COLO668 (cell line): ENCODE results near the gene PSMB5.

ENCODE experiments used
- DNase-seq: peaks from one replicate; lab custom pipeline; 2025; ENCODE audit not compliant: unreplicated experiment; lab: John Stamatoyannopoulos, UW

PSMB5 gene

DNA sequence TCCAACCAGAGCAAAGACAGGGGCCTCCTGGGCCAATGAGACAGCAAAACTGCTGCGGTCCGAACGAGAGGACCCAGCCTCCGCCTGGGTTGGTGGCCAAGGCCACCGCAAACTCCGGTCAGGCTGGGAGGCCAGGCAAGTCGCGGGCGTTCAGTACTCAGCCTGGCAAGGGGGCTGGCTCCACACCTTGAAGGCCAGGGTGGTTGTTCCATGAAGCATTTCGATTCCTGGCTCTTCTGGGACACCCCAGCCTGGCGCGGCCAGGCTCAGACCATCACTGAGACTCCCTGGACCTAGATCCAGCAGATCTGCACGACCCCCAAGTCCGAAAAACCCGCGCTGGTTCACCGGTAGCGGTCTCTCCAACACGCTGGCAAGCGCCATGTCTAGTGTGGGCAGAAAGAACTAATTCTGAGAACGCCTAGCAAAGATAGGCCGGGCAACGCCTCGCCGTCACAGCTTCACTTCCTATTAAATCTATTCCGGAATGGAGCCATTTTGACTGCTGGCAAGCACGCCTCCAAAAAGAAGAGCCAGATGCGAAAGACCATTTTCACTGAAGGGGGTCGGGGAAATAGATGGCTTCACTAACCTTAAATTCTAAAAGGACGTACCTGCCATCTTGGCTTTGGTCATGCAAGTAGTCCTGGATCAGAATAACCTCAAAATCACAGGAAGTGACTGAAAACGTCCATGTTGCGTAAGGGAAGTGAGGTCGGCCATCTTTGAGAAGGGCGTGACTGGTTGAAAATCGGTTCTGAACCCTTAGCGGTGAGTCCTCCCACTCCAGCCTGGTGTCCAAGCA is at the start of gene PSMB5:
Gene PSMB5, minus strand, starts transcription at position 403 of the 805 bp plus-strand sequence. Its CDS starts 19 bp downstream, at position 384.
- no peak for DNase-seq

DNA sequence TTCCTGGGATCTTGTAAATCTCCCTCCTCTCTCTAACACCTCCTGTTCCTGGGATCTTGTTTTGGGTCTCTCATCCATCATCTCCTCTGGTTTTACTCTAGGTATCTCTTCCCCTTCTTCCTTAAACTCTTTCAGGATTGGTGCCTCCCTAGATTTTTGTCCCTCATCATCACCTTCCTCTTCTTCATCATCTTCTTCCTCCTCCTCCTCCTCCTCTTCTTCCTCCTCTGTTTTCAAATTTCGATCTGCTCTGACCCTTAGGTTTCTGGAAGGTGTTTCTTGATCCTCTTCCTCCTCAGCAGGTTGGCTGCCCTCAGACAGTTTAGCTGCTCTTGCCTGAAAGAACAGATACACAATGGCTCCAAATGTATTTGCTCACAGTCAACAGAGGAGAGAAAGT is 45.8 kb upstream of the PSMB5 start:
- DNase-seq, result no peak

DNA sequence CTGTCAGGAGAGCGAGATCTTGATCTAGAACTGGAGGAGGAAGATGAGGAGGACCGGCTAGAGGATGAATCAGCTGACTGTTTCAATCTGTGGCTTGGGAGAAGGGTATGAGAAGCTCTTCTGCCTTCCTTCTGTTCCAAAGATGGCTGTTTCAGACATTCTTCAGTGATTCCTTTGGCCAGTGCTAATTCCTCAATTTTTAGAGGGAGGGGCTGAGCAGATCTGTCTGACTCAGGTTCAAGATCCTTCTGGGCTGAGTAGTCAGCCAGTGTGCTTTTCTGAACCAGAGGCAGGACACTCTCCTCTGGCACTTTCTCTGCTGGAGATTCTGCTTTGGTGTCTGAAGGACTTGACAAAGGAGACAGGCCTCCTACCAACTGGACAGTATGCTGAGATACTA is 45.0 kb upstream of the PSMB5 start:
- DNase-seq, result no peak

DNA sequence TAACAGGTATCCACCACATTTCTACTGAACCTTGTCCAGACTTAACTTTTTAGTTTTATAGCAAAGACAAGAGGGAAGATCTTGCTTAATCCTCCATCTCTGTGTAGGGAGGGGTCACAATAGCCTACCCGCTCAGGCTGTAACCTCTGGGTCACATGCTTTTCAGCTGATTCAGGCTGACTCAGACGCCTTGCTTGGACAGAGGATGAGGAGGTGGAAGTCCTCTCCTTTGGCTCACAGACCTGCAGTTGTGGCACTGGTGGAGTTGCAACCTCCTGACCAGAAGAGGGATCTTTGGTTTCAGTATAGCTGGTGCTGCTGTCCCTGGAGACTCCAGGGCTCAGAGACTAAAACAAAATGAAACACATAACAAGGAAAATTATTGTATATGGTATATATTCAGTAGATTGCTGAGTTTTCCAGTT is 44.0 kb upstream of the PSMB5 start:
- no peak for DNase-seq

DNA sequence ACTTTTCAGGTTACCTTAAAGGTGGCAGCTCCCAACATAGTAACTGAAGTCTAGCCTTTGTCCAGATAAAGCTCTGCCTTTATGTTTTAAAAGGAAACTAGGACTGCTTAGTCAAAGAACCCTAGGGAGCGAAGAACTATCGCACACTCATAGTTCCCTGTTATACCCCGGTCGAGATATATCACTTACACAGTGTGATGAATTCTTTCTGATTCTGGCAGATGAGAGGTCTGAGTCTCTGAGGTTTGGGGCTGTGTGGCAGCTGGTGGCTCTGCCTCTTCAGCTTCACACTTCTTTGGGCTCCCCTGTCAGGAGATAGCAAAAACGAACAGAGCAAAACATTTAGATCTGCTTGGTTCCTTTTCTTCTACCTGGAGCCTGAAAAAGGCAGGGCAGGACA is 43.3 kb upstream of the PSMB5 start:
- DNase-seq, result no peak

DNA sequence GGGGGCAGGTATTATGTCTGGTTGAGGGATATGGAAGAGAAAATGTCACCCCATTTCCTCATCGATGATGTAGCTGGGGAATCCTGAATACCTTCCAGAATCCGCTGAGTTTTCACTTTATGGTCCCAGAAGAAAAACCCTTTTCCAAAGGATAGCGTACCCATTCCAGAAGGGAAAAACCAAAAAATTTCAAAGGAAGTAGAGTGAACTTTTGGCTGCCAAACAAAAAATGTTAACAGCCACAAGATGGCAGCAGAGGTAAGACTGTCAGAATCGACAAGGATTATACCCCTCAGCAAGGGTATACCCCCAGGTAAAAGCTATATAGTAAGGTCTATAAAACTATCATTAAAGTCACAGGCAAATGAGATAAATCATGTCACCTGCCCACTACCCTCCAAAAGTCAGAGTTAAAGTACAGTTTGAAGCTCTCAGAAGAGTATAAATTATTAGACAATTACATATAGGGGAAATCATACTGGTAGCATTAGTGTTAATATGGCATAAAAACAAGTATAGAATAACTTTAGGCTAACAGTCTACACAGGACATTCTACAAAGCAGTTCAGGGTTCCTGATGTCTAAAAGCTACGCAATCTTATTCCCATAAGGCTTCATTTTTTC is 42.2 kb upstream of the PSMB5 start:
- no peak for DNase-seq

DNA sequence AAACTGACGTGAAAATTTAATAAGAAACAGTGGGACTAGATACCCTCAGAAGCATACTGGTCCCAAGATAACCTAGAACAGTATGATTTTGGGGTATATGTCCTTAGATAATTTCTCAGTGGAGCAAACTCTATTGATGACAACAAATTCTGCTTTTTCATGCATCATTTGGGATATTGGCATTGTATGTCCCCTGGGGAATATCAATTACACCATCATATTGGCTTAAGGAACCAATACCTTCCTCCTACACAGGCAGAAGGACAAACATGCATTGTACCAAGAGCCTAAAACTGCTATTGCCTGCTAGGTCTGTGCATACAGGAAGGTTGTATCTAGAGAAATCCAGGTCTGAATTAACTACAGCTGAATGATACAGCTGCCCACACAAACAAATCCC is 40.2 kb upstream of the PSMB5 start:
- no peak for DNase-seq

DNA sequence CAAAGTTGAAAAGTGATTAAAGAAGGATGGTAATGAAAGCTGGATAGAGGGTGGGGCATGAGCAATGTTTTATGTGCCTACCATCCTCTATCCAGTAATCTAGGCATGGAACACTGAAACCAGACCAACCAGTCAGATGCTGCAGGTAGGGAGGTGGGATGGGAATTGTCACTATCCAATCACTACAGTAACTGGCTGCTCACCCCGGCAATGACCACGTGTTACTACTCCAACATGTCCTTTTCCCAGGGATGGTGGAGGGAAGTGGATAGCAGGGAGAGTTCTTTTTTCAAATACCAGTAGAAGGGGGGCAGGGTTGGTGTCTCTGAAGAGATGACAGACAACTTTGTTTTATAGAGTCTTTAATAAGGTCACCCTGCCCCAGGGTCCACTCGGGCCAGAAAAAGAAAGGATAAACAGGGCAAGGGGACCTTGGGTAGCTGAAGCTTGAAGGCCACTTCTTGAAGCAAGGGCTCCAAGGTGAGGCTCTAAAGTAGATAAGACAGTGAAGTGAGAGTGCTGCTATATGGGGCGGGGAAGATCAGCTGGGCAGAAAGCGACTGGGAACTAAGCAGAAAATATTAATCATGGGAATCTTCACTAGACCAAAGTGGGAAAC is 37.3 kb upstream of the PSMB5 start:
- DNase-seq, result no peak

DNA sequence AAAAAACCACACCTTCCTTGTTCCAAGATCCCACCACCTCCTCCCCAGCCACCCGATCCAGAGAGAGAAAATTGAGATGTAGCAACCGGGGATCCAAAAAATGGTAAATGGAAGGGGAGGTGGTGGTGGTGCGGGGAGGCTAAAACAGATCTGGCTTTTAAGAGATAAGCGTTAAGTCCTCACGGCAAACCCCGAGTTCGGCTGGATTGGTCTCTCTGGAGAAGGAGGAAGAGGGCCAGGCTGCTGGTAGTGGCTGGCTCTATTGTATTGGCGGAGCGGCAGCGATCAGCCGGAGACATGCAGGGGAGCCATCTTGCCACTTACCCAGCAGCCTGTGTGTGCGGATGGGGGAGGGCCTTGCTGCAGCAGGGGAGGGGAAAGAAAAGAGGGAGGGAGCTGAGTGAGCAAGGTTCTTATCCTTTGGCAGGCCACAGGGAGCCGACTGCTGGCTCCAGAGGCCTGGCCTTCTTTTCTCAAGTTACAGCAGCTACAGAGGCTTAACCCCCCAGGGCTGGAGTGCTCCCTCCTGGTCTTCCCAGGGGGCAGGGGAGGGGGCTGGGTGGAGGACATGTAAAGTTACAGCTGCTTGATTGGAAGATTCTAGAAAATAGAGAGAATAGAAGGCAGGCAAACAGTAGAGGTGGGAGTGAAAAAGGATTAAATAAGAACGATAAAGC is 36.7 kb upstream of the PSMB5 start:
- DNase-seq, result no peak

DNA sequence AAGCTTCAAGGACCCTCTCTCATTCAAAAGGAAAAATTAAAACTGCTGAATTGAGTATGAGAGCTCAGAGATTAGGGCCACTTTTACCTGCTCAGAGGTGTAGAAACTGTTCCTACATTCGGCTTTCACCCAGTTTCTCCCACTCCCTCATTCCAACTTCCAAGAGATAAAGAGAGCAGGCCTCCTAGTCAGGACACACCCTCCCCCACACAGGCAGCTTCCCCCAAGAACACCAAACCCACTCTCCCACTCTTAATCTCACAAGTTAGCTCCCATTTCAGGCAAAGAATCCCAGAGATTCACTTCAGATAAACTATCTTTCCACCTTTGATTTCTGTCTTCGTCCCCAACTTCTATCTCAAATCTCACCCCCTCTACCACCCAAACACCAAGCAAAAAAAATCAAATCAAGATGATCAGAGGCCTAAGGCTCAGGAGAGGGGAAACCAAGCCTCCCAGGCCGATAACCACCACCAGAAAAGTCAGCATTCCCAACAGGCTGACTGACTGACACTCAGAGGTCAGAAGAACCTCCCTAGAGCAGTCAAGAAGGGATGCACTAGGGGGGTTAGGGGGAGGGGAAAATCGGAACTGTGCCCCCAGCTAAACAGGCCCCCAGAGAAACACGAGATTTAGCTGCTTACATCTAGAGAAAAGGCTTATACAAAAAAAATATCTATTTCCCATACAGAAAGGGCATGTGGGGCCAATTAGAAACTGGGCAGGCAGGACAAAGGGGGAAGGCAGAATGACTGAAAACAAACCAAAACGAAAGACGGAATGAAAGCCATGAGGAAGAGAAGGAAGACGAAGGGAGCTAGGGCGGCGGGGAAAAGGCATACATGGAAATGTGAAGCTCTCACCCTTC is 35.8 kb upstream of the PSMB5 start:
- no peak for DNase-seq

DNA sequence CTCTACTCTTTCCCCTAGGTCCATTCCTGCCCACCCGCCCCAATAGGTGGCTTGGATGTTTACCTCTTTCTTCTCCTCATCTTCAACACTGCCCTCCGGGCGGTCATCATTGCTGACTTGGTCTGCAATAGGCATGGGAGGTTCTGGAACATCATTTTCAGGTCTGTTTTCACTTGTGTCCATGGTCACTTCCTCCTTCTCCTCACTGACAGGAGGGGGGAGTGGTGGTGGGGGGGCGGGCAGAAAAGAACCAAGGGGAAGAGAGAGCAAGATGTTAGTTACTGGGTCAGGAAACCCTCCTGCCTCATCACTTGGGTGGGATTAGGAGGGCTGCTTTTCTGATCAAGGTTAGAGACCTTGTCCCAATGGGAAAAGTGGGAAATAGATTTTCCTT is 34.7 kb upstream of the PSMB5 start:
- DNase-seq, result no peak

DNA sequence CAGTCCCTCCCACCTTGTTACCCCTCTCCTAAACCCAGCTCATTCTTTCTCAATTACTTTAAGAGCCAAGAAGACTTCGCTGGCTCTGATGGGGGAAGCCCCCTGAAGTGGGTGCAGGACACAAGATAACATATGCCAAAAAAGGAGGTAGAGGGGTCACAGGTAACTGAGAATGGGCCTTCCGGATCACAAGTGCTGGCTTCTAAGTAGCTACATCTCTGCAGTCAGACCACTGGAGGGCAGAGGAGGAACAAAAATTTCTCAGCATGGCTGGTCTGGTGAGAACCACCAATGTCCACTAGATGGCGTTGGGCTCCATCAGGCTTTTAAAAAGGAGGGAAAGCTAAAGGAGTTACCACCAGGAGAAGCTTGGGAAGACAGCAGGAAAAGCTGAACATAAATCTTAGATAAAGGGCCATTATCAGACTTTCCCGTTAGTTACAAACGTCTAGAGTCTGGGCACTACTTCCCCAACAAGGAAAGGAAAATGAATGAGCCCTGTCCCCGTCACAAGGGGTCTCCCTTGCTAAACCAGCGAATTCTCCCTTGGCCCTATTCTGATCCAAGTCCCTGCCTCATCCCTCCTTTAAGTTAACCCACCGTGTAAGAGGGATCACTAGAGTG is 34.2 kb upstream of the PSMB5 start:
- DNase-seq, result no peak

DNA sequence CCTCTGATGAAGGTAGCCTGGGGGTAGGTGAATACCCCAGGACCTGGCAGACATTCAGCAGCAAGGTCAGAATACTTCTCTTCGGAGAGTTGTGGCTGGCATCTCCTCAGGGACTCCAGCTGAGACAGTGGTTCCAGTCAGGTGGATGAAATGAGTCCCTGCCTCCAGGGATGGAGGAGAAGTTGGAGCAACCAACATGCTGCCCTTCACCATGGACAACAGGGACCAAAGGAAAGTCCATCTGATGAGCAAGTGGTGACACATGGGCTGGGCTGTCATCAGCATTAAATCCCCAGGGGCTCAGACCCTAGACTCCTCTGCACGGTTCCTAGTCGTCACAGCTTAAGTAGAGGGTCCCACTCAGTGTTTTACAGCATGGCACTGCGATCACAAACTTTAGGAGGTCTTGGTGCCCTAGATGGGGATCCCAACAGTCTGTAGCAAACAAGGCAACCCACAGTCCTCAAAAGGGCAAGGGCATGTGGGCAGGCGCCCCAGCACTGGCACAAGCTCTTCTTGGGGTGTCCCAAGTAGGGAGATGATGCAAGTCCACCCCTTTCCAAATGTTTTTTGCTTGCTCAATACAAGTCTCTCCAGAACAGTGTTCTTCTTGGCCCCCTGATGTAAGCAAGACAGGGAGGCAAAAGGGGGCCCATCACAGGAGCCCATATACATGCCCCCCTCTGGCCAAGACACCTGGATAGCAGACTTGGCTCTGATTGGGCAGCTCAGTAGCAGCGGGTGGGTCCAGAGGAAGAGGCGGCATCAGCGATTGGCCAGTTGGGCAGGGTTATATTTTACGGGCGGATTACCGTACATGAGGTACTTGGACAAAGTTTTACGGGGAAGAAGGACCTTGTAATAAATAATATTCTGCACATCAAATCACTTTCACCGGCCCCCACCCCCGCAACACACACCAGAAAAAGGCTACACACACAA is 33.4 kb upstream of the PSMB5 start:
- DNase-seq, result no peak

DNA sequence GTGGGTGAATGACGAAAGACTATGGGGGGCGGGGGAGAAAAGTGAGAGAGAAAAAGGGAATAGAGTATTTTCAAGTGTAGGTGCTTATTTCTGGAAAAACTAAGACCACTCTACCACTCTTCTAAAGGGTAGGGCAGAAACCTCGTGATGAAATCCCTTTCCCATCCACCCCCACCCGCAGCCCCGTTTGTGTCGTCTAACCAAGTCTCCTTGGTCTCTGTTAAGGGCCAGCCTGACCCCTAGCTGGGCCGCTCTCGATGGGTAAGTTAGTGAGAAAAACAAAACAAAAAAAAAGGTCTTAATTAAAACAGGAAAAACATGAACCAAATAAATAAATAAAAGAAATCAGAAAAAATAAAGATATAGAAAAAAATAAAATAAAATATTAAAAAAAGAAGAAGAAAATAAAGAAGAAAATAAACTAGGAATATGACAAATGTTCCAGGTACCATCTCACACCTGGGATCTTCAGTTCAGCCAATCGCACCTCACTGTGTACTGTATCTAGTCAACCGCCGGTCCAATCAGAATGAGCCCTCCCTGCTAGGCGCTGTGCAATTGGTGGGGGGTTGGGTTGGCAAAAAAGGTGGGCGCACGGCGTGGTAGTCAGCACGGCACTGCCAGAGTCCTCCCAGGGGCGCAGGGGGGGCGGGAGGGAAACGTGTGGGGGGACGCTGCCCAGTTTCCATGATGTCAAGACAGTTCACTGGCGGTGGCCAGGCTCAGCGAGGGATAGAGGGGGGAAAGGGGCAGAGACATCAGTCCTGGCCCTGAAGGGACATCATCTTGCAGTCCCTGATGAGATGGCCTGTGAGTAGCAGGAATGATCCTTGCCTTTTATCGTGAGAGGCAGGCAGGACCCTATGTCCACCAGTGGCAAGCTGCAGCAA is 32.4 kb upstream of the PSMB5 start:
- DNase-seq, result no peak

DNA sequence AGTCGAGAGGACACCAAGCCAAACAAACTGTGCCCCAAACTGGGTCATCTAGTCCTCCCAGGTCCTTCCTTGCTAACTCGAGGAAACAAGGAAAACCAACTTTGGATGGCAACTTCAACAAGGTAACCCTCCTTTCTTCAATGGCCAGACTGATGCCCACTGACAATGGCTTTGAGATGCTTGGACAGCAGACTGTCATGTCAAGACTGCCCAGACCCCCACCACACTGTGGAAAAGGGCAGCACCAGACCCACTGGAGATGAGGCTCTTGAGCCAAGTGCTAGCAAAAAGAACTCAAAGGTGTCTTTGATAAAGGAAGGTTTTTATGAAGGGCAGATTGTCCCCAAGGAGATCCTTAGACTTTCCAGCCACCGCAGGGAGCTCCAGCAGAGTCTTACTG is 31.7 kb upstream of the PSMB5 start:
- DNase-seq, result no peak

DNA sequence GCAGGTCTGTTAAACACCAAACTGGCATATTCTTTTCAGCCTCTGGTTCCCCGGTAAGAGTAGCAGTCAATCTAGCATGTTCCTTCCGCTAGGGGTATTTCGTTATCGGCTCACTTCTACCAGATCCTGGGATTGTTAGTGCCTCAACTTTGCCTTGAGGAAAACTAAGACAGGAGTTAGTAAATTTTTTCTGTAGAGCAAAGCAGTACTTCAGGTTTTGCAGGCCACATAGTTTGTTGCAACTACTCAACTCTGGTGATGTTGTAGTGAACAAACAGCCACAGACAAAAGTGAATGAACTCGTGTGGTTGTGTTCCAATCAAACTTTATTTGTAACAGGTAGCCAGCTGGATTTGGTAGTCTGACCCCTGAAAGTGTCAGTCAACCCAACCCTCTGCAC is 28.9 kb upstream of the PSMB5 start:
- DNase-seq, result no peak

DNA sequence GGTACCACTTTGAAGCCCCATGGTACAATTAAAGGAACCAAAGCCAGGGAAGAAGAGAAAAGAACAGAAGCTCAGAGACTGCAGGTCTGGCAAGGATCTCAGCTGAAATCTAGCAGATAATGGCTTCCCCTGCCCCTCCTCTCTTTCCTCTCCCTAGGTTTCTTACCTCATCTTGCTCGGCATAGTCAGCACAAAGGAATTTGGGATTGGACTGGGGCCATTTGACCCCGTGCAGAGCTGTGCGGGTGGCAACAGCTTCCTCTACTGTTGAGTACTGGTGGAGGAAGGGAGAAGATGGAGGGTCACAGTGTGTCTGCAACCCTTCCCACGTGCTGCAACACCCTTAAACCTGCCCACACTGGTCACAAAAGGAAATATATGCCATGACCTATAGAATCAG is 27.3 kb upstream of the PSMB5 start:
- DNase-seq, result no peak

DNA sequence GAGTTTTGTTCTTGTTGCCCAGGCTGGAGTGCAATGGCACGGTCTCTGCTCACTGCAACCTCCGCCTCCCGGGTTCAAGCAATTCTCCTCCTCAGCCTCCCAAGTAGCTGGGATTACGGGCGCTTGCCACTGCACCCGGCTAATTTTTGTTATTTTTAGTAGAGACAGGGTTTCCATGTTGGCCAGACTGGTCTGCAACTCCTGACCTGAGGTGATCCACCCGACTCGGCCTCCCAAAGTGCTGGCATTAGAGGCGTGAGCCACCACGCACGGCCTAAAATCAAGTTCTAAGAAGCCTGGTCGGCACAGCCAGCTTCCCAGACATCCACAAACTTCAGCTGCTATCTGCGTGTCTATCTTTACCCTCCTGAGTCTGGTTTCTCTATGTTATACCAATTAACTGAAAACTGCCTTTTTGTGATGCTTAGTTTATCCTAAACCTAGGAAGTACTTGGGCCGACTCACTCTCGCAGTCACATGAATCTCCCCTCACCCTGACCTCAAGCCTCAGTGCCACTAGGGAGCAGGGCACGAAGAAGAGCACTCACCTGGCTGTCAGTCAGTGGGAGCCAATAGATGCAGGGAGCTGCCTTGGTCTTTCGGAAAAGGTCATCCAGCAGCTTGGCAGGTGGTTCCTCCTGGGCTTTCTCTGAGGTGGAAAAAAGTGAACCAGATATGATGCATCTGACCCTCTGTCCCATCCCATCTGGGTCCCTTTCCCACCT is 26.0 kb upstream of the PSMB5 start:
- no peak for DNase-seq
